Osteocyte (in vitro differentiated cells): ENCODE results near the gene ARID5B. TPM values are rescaled to one million over a fixed set of nuclear protein-coding genes. Genes with fewer than 3 reads are reported as not detected.

Experiments
- DNase-seq: peaks from one replicate; pipeline ENCODE4 v3.0.0; 2021; ENCODE audit warnings: mixed read lengths; ENCODE audit not compliant: unreplicated experiment; ENCODE audit errors: extremely low spot score
- H3K27ac Mint-ChIP-seq: one replicate; pipeline ENCODE4 v1.8.0; 2021; ENCODE audit warnings: mild to moderate bottlenecking, mixed read lengths; ENCODE audit not compliant: unreplicated experiment
- H3K27me3 Mint-ChIP-seq: one replicate; pipeline ENCODE4 v1.8.0; 2021; ENCODE audit warnings: mixed read lengths; ENCODE audit not compliant: unreplicated experiment
- H3K36me3 Mint-ChIP-seq: one replicate; pipeline ENCODE4 v1.8.0; 2021; ENCODE audit warnings: mixed read lengths; ENCODE audit not compliant: unreplicated experiment
- H3K4me1 Mint-ChIP-seq: one replicate; pipeline ENCODE4 v1.8.0; 2021; ENCODE audit warnings: mixed read lengths; ENCODE audit not compliant: unreplicated experiment
- H3K4me3 Mint-ChIP-seq: one replicate; pipeline ENCODE4 v1.8.0; 2021; ENCODE audit warnings: mild to moderate bottlenecking, moderate library complexity, mixed read lengths; ENCODE audit not compliant: unreplicated experiment
- H3K9me3 Mint-ChIP-seq: one replicate; pipeline ENCODE4 v1.8.0; 2021; ENCODE audit warnings: mixed read lengths; ENCODE audit not compliant: unreplicated experiment
- CTCF ChIP-seq: fragments of 200-600 bp; sonication (generic); IDR thresholded peaks from 2 replicates; pipeline ENCODE4 v1.5.0; 2021; ENCODE audit warnings: antibody characterized with exemption, mild to moderate bottlenecking, moderate library complexity
- total RNA-seq: library from RNA; stranded (reverse); gene quantifications from 2 replicates; pipeline ENCODE4 v1.2.1, GENCODE V29; 2021

Gene ARID5B
- total RNA-seq, 1 donor from 2014 or later, result 89.4 TPM

- DNase-seq, result no peak
- no peak for TF ChIP-seq CTCF
- no peaks in the 10 kb centered on the region for H3K27me3 Mint-ChIP-seq
- H3K4me3 Mint-ChIP-seq, result no peak overlapping the region
- no peaks in the 10 kb centered on the region for H3K9me3 Mint-ChIP-seq
- no peak overlapping the region for H3K27ac Mint-ChIP-seq
- H3K4me1 Mint-ChIP-seq, result peaks cover 22% of the 10 kb centered on the region
- peaks cover 13% of the 10 kb centered on the region for H3K36me3 Mint-ChIP-seq
These were observed 5.0 kb downstream of the ARID5B start for GRCh38 chr10:61906562-61906901.

GRCh38 chr10:61907011-61907410, 5.5 kb downstream of the ARID5B start:
- no peak for DNase-seq
- H3K36me3 Mint-ChIP-seq, result peaks cover 13% of the 10 kb centered on the region
- TF ChIP-seq CTCF, result no peak
- peaks cover 22% of the 10 kb centered on the region for H3K4me1 Mint-ChIP-seq
- no peaks in the 10 kb centered on the region for H3K27me3 Mint-ChIP-seq
- H3K9me3 Mint-ChIP-seq, result no peaks in the 10 kb centered on the region
- H3K27ac Mint-ChIP-seq, result no peak overlapping the region
- H3K4me3 Mint-ChIP-seq, result no peak overlapping the region

- no peak overlapping the region for H3K27ac Mint-ChIP-seq
- H3K27me3 Mint-ChIP-seq, result no peaks in the 10 kb centered on the region
- peaks cover 22% of the 10 kb centered on the region for H3K4me1 Mint-ChIP-seq
- DNase-seq, result no peak
- no peak for TF ChIP-seq CTCF
- H3K9me3 Mint-ChIP-seq, result no peaks in the 10 kb centered on the region
- peaks cover 13% of the 10 kb centered on the region for H3K36me3 Mint-ChIP-seq
- no peak overlapping the region for H3K4me3 Mint-ChIP-seq
These were observed 6.1 kb downstream of the ARID5B start for GRCh38 chr10:61907587-61907986.

GRCh38 chr10:61910226-61910805, 8.8 kb downstream of the ARID5B start:
- no peak for DNase-seq
- H3K9me3 Mint-ChIP-seq, result no peaks in the 10 kb centered on the region
- no peak for TF ChIP-seq CTCF
- H3K27ac Mint-ChIP-seq, result no peak overlapping the region
- peaks cover 9% of the 10 kb centered on the region for H3K4me1 Mint-ChIP-seq
- no peaks in the 10 kb centered on the region for H3K27me3 Mint-ChIP-seq
- H3K4me3 Mint-ChIP-seq, result no peak overlapping the region
- H3K36me3 Mint-ChIP-seq, result peaks cover 34% of the 10 kb centered on the region

- Mint-ChIP-seq H3K27me3 (no peaks in the 10 kb centered on the region), H3K4me1 (peaks cover 5% of the 10 kb centered on the region), H3K9me3 (no peaks in the 10 kb centered on the region), H3K36me3 (peaks cover 34% of the 10 kb centered on the region), H3K27ac (peak overlapping the region; percentile 11), H3K4me3 (no peak overlapping the region)
- no peak for TF ChIP-seq CTCF
- no peak for DNase-seq
These were observed 9.4 kb downstream of the ARID5B start for GRCh38 chr10:61910894-61911293.
